ENCODE measurements around the gene FHAD1.
"Not testable (repeated sequence)": the region's sequence is repeated elsewhere in the genome, so short reads cannot be mapped to it uniquely, and the experiment has no call there.

FHAD1 gene

GRCh38 chr1:15279576-15280230 is 32.7 kb downstream of the FHAD1 start:
- DNase-seq, result no peak

GRCh38 chr1:15280416-15280815 is 33.4 kb downstream of the FHAD1 start:
- no peak for DNase-seq

DNA sequence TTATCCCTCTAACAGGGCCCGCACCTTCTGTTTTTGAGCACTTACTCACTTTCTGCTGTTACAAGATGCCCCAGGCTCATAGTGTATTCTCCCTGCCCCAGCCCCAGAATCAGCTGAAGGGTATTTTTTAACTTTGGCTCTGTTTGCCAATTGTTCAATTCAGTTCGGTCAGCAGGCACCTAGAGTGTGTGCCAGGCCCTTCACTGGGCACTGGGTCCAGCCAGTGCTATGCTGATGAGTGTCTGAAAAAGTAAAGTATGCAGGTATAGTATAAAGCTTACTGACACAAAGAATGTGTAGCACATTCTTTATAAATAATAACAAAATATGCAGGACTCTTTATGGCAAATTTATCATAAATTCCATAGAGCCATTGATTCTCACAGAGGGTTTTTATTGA is 35.0 kb downstream of the FHAD1 start:
- peak; percentile 26 for DNase-seq

- peak; percentile 86 to 87 for DNase-seq
Measured at GRCh38 chr1:15282810-15283474, 35.9 kb downstream of the FHAD1 start.

GRCh38 chr1:15283526-15283925 is 36.5 kb downstream of the FHAD1 start:
- DNase-seq, result peak; percentile 67 to 77

GRCh38 chr1:15286452-15286851 is 39.4 kb downstream of the FHAD1 start:
- no peak for DNase-seq

- DNase-seq, result no peak
Measured at GRCh38 chr1:15287035-15287979, 40.3 kb downstream of the FHAD1 start.

DNA sequence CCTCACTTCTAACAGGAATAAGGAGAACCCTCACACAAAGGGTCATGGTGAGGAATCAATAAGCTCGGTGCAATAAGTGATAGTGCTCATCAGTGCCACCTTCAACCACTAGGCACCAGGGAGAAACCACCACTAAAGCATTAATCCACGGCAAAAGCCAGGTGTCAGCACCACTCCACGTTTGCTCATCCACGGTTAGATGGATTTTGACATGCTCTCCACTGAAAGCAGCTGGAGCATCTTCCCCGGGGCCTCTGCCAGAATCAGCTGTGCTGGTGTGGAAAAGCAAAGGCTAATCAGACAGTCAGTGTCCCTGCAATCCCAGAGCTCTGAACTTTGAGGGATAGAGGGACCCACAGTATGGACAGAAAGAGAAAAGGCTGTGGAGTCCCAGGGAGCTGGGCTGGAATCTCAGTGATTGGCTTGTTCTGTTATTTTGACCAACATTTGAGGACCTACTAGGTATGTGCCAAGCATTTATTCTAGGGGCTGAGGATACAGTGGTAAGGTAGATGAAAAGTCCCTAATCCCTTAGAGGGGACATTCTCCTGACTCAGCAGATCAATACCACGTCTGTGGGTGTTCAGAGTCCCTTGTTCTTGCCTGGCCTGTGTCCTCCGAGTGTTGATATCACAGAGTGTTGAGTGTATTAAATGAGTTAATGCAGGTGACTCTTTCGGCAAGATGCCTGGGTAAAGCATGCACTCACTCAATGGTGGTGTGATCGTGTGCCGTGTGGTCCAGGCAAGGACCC is 41.3 kb downstream of the FHAD1 start:
- peak in 1 of 2 experiments; percentile 15 for DNase-seq

DNA sequence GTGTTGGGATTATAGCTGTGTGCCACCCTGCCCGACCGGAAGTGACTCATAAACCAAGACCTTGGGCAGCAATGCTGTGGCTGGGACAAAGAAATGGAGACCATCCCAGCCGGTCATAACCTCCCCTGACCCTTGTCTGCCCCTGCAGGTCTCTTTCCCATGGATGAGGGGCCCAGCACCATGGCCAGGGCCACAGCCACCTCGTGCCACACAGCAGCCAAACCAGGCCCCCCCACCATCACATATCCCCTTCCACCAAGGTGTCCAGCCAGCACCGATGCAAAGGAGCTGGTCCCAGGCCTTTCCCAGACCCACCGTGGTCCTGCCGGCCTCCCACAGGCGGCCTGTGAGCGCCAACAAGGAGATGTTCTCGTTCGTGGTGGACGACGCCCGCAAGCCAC is 42.2 kb downstream of the FHAD1 start:
- no peak for DNase-seq

GRCh38 chr1:15290382-15290781 is 43.4 kb downstream of the FHAD1 start:
- no peak for DNase-seq

DNA sequence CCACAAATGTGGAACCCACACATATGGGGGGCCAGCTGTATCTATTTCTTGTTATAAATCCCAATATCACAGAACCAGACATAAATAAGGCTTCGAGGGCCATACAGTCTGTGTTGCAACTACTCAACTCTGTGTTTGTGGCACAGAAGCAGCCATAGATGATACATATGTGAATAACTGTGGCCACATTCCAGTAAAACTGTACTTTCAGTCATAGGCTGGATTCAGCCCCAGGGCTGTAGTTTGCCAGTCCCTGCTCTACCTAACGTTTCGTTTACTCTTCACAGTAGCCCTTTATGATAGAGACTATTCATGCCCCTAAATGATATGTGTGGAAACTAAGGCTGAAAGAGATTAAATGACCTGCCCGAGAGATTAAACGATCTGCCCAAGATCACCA is 48.7 kb downstream of the FHAD1 start:
- DNase-seq, result no peak

- no peak for DNase-seq
Measured at GRCh38 chr1:15296585-15297321, 49.7 kb downstream of the FHAD1 start.

- DNase-seq, result not testable (repeated sequence)
Measured at GRCh38 chr1:15297975-15298374, 51.0 kb downstream of the FHAD1 start.

- DNase-seq, result no peak
Measured at GRCh38 chr1:15299179-15299578, 52.2 kb downstream of the FHAD1 start.

DNA sequence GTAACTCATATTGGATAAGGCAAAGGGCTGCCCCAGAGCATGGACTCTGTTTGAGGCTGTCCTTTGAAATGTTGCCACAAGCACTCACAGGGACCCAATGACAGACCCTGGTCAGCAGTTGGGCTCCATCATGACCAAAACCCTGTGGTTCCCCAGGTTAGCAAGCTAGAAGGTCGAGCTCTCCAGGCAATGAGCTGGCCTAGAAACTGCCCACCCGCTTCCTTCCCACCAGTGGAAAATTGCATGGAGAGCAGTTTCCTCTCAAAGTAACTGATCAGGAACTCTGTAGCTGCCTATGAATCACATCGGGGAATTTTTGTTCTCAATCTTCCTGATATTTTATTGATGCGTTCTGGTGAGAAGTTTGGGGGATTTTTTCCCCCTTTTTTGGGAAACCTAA is 52.8 kb downstream of the FHAD1 start:
- DNase-seq, result no peak

- no peak for DNase-seq
Measured at GRCh38 chr1:15303935-15304334, 56.9 kb downstream of the FHAD1 start.

DNA sequence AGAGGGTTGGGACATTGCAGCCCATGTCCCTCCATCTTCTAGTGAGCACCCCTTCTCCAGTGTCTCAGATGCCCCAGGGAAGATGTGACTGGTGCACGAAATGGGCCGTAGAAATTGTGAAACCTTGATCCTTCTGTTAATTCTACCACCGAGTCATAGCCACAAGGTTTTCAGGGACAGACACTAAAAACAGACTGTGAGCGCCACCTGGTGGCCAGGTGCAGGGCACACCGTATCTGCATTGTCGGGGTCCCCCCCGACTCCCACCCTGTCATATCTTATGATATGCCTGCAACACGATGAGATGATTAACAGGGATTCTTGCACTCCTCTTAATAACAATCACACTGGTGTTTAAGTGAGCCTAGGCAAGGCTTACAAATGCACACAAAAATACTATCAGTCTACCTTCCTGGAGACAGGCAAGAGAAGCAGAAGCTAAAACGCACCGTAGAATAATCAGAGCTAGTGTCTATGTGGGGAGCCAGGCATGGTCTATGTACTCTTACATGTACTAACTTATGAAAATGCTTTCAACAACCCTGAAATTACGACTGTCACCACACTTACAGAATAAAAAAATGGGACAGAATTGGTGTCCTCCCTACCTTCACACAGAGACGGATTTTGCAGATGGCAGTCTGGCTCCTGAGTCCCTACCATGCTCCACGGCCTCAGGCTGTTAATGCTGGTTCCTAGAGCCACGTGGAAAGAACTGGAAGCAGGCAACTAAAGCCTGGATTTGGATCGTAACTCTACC is 57.9 kb downstream of the FHAD1 start:
- DNase-seq, result peak; percentile 27 to 66

- DNase-seq, result no peak
Measured at GRCh38 chr1:15305468-15305770, 58.4 kb downstream of the FHAD1 start.

DNA sequence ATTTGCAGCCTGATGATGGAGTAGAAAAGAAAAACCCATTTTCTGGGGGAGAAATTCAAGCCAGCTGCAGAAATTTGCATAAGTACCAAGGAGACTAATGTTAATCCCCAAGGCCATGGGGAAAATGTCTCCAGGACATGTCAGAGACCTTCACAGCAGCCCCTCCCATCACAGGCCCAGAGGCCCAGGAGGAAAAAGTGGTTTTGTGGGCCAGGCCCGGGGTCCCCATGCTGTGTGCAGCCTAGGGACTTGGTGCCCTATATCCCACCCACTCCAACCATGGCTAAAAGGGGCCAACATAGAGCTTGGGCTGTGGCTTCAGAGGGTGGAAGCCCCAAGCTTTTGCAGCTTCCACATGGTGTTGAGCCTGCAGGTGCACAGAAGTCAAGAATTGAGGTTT is 59.3 kb downstream of the FHAD1 start:
- DNase-seq, result not testable (repeated sequence)

- no peak for DNase-seq
Measured at GRCh38 chr1:15308135-15308534, 61.1 kb downstream of the FHAD1 start.

- no peak for DNase-seq
Measured at GRCh38 chr1:15308621-15309027, 61.6 kb downstream of the FHAD1 start.

DNA sequence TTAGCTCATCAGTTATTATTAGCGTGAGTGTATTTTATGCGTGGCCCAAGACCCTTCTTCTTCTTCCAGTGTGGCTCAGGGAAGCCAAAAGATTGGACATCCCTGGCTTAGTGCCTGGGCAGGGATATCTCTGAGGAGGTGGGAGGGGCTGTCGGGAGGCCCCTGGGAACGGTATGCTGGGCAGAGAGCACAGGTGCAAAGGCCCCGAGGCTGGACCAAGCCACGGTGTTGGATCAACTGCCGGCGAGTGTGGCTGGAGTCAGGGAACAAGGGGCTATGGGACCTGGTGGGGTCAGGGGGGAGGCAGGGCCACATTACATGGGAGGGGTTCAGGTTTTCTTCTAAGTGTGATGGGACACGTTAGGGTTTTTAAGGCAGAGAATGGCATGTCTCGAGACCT is 62.7 kb downstream of the FHAD1 start:
- DNase-seq, result no peak

All from NCI-H446 (cell line).